K562 (cell line): Measurements from ENCODE around the gene HMCN2. TPM values are rescaled to one million over a fixed set of nuclear protein-coding genes. Genes with fewer than 3 reads are reported as not detected.

ENCODE experiments used
- ATAC-seq: fragments of 200-7000 bp; cut with Tn5 transposase; 3 replicates; pipeline ENCODE4 v1.9.1; 2020; ENCODE audit warnings: moderate library complexity
- BruUV-seq: library from RNA; stranded (reverse); fragments of 400-500 nt; replicated peaks from 2 replicates; lab custom pipeline; 2021; lab: Mats Ljungman, UMichigan
- CTCF ChIA-PET: fragments of 300-600 bp; formaldehyde crosslinking; extraction: SDS; loops from one replicate; lab custom pipeline; 2021; ENCODE audit warnings: low intra/inter-chr PET ratio; lab: Yijun Ruan, JAX
- POLR2A ChIA-PET: fragments of 300-600, 350-650 bp; sonication (Branson Sonifier 250); formaldehyde crosslinking; extraction: SDS; loops from one replicate; lab custom pipeline; 2021; ENCODE audit warnings: antibody characterized with exemption, inconsistent platforms; lab: Yijun Ruan, JAX
- DNase-seq, 4 experiments: peaks; one replicate each; pipeline versions ENCODE4 v3.0.0 to v3.0.0-alpha.2; 2011 to 2018; ENCODE audit warnings: low spot score in 3 of 4, mixed read lengths in 3 of 4; ENCODE audit errors: extremely low read depth in 1 of 4
- FAIRE-seq: peaks from 2 replicates; lab custom pipeline; 2011; peaks lifted over from hg19 to GRCh38; lab: Jason Lieb, UNC
- H2AFZ ChIP-seq: 2 replicates; pipeline ENCODE4 v1.6.0; 2011; ENCODE audit warnings: low read depth, low read length, control low read depth, inconsistent platforms
- H3K27ac ChIP-seq: fragments of 200-600 bp; 3 replicates; pipeline ENCODE4 v1.8.0; 2011; ENCODE audit warnings: low read depth, mild to moderate bottlenecking, control low read depth, inconsistent platforms, low read length, moderate library complexity, mixed read lengths; ENCODE audit errors: extremely low read depth
- H3K27me3 ChIP-seq, 2 experiments: fragments of 300-600 bp in 1 of 2; 2 replicates in 1 of 2; 3 replicates in 1 of 2; pipeline versions ENCODE4 v1.6.0 to v1.8.0; 2011; ENCODE audit warnings: inconsistent platforms in 2 of 2, low read length in 2 of 2, mild to moderate bottlenecking in 1 of 2, mixed read lengths in 1 of 2, moderate library complexity in 1 of 2; ENCODE audit not compliant: control insufficient read depth in 2 of 2, insufficient read depth in 2 of 2
- H3K36me3 ChIP-seq: fragments of 300-600 bp; 3 replicates; pipeline ENCODE4 v1.8.0; 2011; ENCODE audit warnings: mild to moderate bottlenecking, low read length, inconsistent platforms; ENCODE audit not compliant: control insufficient read depth, insufficient read depth
- H3K4me1 ChIP-seq, 2 experiments: fragments of 200-600 bp in 1 of 2; replicated peaks in 1 of 2; 2 replicates in 1 of 2; 3 replicates in 1 of 2; pipeline versions ENCODE4 v1.5.1 to v1.8.0; 2011; ENCODE audit warnings: inconsistent platforms in 2 of 2, low read length in 2 of 2, mild to moderate bottlenecking in 1 of 2, mixed read lengths in 1 of 2, moderate library complexity in 1 of 2; ENCODE audit not compliant: control insufficient read depth in 2 of 2, insufficient read depth in 2 of 2
- H3K4me2 ChIP-seq: 2 replicates; pipeline ENCODE4 v1.6.1; 2011; ENCODE audit warnings: low read length, control low read depth, inconsistent platforms, mixed read lengths; ENCODE audit not compliant: insufficient read depth
- H3K4me3 ChIP-seq: fragments of 200-600 bp; sonication (generic), shearing (Covaris generic); 2 replicates; pipeline ENCODE4 v1.5.1; 2016; ENCODE audit warnings: control low read depth, inconsistent platforms
- H3K79me2 ChIP-seq: fragments of 200-600 bp; 3 replicates; pipeline ENCODE4 v1.8.0; 2011; ENCODE audit warnings: low read length, inconsistent platforms; ENCODE audit not compliant: control insufficient read depth, insufficient read depth
- H3K9ac ChIP-seq, 2 experiments: 2 replicates each; pipeline versions ENCODE4 v1.6.0 to v1.6.1; 2011; ENCODE audit warnings: low read depth in 2 of 2, low read length in 2 of 2, control low read depth in 1 of 2, inconsistent platforms in 1 of 2, mild to moderate bottlenecking in 1 of 2, mixed read lengths in 1 of 2; ENCODE audit not compliant: insufficient read depth in 1 of 2
- H3K9me1 ChIP-seq: one replicate; pipeline ENCODE4 v1.6.0; 2011; ENCODE audit warnings: inconsistent platforms, mild to moderate bottlenecking, low read length, moderate library complexity; ENCODE audit not compliant: control insufficient read depth, insufficient read depth
- H3K9me3 ChIP-seq: replicated peaks from 2 replicates; pipeline ENCODE4 v1.5.1; 2011; ENCODE audit warnings: low read depth, low read length, inconsistent platforms; ENCODE audit not compliant: control insufficient read depth, insufficient read depth
- H4K20me1 ChIP-seq: replicated peaks from 2 replicates; pipeline ENCODE4 v1.6.1; 2011; ENCODE audit warnings: low read length, inconsistent platforms, mixed read lengths; ENCODE audit not compliant: control insufficient read depth, insufficient read depth
- BCOR ChIP-seq: fragments of 450-650 bp; IDR thresholded peaks from 2 replicates; pipeline ENCODE4 v1.6.1; 2016
- FOXK1 ChIP-seq: sonication (generic); formaldehyde crosslinking; IDR thresholded peaks from 2 replicates; pipeline ENCODE4 v1.8.0; 2022; ENCODE audit warnings: missing genetic modification reagents, mild to moderate bottlenecking, borderline replicate concordance
- NELFE ChIP-seq: IDR thresholded peaks from 2 replicates; pipeline ENCODE4 v1.6.1; 2011; ENCODE audit warnings: mild to moderate bottlenecking; ENCODE audit not compliant: insufficient read depth, insufficient read length
- TCF7 ChIP-seq: sonication (generic); IDR thresholded peaks from 2 replicates; pipeline ENCODE4 v1.6.1; 2016; ENCODE audit warnings: antibody characterized with exemption, borderline replicate concordance
- ZNF347 ChIP-seq: fragments of 450-650 bp; formaldehyde crosslinking; IDR thresholded peaks from 2 replicates; pipeline ENCODE4 v1.4.0; 2020; ENCODE audit warnings: low read depth, mild to moderate bottlenecking, moderate library complexity
- WGBS: fragments of 100-300 bp; shearing (Covaris generic); methylation state at CpG from one replicate; pipeline ENCODE4 v1.1.6; 2016; ENCODE audit warnings: low coverage, mixed read lengths; ENCODE audit not compliant: insufficient coverage; ENCODE audit errors: missing lambda C conversion rate; 5-methylcytosine and 5-hydroxymethylcytosine counted together
- in situ Hi-C: fragments of 300-500 bp; cut with MboI; formaldehyde crosslinking; loops from 4 replicates; pipeline ENCODE4 v1.15.0; 2018; ENCODE audit warnings: inconsistent platforms, mixed read lengths
- intact Hi-C: fragments of 100-400 bp; cut with micrococcal nuclease; formaldehyde crosslinking; loops from 2 replicates; pipeline ENCODE4 v1.14.2; 2022
- polyA plus RNA-seq, 8 experiments: library from polyadenylated mRNA; depleted of rRNA in 4 of 8; stranded (reverse) in 5 of 8; unstranded in 3 of 8; fragments of >200 nt; fragmentation: Nextera tagmentation in 2 of 8; fragmentation: Illumina TruSeq in 1 of 8; extraction: Ambion mirVana in 2 of 8; extraction: Trizol in 1 of 8; gene quantifications; 2 replicates each; pipeline versions ENCODE4 v1.2.1 to v1.2.3, GENCODE V29; 2011 to 2014; ENCODE audit warnings: inconsistent platforms in 1 of 8, missing spikeins in 1 of 8
- total RNA-seq, 7 experiments: library from RNA; depleted of rRNA in 6 of 7; stranded (reverse); fragments of >200 nt in 6 of 7; fragmentation: Illumina TruSeq in 2 of 7; extraction: Trizol in 2 of 7; gene quantifications; 2 replicates each; pipeline versions ENCODE4 v1.2.1 to v1.2.3, GENCODE V29; 2011 to 2021; ENCODE audit warnings: low replicate concordance in 1 of 7
- TF ChIP-seq, protein P1 (sequence below): fragments of 450-650 bp; IDR thresholded peaks from 2 replicates; pipeline ENCODE4 v1.6.1; 2018; ENCODE audit not compliant: partially characterized antibody

HMCN2 gene
- total and polyA plus RNA-seq, 9 of the 15 experiments (the other 6 are each of a cell fraction or from before 2014, with no cell fraction given) = 0.01 TPM; not detected in 8

- intact Hi-C loops (no loop called here), in situ Hi-C loops (loop anchor here (5.0 to 10.0 kb wide), 2 partner anchors 236 to 414 kb away; no protein-coding TSS in a partner anchor)
- no peaks in the 10 kb centered on the region for H3K36me3 ChIP-seq
- no TSS peak for BruUV-seq
- H3K4me1 ChIP-seq = peaks cover 26 to 42% of the 10 kb centered on the region in 2 experiments
- H3K9me1 ChIP-seq = no peaks in the 10 kb centered on the region
- H3K79me2 ChIP-seq = no peaks in the 10 kb centered on the region
- TF ChIP-seq ZNF347 (CRISPR knock-in tag) = no peak
- no peak for TF ChIP-seq TCF7
- TF ChIP-seq FOXK1 (CRISPR knock-in tag) = no peak
- no peak for TF ChIP-seq BCOR
- TF ChIP-seq NELFE = no peak
- TF ChIP-seq, protein P1, sequence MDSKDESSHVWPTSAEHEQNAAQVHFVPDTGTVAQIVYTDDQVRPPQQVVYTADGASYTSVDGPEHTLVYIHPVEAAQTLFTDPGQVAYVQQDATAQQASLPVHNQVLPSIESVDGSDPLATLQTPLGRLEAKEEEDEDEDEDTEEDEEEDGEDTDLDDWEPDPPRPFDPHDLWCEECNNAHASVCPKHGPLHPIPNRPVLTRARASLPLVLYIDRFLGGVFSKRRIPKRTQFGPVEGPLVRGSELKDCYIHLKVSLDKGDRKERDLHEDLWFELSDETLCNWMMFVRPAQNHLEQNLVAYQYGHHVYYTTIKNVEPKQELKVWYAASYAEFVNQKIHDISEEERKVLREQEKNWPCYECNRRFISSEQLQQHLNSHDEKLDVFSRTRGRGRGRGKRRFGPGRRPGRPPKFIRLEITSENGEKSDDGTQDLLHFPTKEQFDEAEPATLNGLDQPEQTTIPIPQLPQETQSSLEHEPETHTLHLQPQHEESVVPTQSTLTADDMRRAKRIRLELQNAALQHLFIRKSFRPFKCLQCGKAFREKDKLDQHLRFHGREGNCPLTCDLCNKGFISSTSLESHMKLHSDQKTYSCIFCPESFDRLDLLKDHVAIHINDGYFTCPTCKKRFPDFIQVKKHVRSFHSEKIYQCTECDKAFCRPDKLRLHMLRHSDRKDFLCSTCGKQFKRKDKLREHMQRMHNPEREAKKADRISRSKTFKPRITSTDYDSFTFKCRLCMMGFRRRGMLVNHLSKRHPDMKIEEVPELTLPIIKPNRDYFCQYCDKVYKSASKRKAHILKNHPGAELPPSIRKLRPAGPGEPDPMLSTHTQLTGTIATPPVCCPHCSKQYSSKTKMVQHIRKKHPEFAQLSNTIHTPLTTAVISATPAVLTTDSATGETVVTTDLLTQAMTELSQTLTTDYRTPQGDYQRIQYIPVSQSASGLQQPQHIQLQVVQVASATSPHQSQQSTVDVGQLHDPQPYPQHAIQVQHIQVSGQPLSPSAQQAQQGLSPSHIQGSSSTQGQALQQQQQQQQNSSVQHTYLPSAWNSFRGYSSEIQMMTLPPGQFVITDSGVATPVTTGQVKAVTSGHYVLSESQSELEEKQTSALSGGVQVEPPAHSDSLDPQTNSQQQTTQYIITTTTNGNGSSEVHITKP = peak; percentile 85
- no peak overlapping the region for H3K4me2 ChIP-seq
- no peak for FAIRE-seq
- no peaks in the 10 kb centered on the region for H4K20me1 ChIP-seq
- no peak overlapping the region for H3K27ac ChIP-seq
- 36% methylated on average over 14 of the region's 14 CpGs for WGBS
- POLR2A ChIA-PET = no interaction called here
- no peak for ATAC-seq
- CTCF ChIA-PET = no interaction called here
- H3K9ac ChIP-seq = no peak overlapping the region
- no peak for DNase-seq
- H3K9me3 ChIP-seq = no peaks in the 10 kb centered on the region
- H3K4me3 ChIP-seq = no peak overlapping the region
- no peaks in the 10 kb centered on the region; a peak in 1 of 5 replicates for H3K27me3 ChIP-seq
- no peak overlapping the region for H2AFZ ChIP-seq
Observed at GRCh38 chr9:130451004-130451390, 185.4 kb downstream of the HMCN2 start.
